ENCODE measurements around the gene FDXACB1.

The FDXACB1 gene

GRCh38 chr11:111843661-111844060, 35.3 kb downstream of the FDXACB1 start:
- no peak for DNase-seq (ENCODE audit: low spot score)

DNA sequence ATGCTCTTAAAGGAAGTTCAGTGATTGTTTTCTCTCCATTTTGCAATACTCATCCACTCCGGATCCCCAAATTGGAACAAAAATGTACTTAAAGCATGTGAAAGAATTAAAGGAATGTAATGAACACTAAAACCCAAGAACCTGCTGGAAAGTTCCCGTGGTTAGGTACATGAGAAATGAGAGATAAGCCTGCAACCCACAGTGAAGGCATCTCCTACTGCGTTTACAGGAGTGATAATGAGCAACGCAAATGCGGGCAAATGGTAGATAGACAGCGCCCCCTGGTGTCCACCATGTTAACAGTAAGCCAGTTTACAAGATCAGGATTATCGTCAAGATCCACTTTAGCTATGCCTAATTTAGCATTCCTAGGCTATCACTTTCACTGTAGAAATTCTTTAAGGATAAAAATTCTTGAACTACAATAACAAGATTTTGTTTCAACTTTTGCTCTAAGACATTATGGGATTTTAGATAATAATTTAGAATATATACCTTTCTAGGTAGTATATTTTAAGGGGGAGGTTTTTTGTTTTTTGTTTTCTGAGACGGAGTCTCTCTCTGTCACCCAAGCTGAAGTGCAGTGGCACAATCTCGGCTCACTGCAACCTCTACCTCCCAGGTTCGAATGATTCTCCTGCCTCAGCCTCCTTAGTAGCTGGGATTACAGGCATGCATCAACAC, 37.5 kb downstream of the FDXACB1 start:
- DNase-seq (ENCODE audit: low spot score) = peak; percentile 83

DNA sequence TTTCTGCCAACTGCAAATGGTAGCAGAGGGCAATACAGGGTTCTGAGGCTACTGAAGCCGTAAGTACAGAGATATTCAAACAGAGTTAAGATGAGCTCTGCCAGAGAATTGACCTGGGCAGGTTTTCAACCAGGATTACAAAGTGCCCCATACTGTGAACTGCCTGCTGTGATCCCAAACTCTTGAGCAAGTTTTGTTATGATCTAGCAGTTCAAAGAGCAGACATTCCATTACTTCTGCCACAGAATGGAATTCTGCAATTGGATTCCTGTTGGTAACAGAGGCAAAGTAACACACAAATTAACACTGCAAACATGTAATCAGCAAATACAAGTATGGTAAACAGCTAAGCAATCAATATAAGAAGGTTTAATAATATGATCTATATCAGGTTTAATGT, 38.8 kb downstream of the FDXACB1 start:
- no peak for DNase-seq (ENCODE audit: low spot score)

- no peak for DNase-seq (ENCODE audit: low spot score)
Observed at GRCh38 chr11:111838054-111838453, 40.9 kb downstream of the FDXACB1 start.

GRCh38 chr11:111837366-111837891, 41.5 kb downstream of the FDXACB1 start:
- no peak for DNase-seq (ENCODE audit: low spot score)

GRCh38 chr11:111836721-111837120, 42.2 kb downstream of the FDXACB1 start:
- no peak for DNase-seq (ENCODE audit: low spot score)

DNA sequence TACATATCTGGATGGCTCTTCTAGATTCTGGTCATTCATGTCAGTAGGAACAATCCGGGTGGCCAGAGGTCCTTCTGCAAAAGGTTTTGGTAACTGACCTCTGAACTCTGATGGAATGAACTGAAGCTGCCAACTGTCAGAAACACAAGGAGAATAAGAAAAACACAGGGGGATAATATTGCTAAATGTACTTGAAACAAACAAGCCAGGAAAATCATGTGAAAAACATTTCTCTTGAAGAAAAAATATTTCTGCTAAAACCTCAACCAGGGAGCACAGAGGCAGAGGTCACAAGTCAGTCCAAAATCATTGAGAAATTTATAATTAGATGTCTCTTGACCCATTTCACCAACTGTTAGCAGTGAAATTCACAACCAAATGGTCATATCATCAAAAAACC, 42.8 kb downstream of the FDXACB1 start:
- DNase-seq (ENCODE audit: low spot score) = no peak

DNA sequence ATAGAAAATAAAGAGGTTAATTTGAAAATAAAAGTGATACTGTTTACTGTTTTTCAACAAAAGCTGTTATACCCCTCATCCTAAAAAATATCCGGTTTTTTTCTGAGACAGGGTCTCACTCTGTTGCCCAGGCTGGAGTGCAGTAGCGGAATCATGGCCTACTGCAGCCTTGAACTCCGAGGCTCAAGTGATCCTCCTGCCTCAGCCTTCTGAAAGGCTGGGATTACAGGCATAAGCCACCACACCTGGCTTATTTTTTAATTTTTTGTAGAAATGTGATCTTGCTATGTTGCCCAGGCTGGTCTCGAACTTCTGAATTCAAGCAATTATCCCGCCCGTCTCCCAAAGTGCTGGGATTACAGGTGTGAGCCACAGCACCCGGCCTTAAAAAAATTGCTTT, 43.3 kb downstream of the FDXACB1 start:
- no peak for DNase-seq (ENCODE audit: low spot score)

DNA sequence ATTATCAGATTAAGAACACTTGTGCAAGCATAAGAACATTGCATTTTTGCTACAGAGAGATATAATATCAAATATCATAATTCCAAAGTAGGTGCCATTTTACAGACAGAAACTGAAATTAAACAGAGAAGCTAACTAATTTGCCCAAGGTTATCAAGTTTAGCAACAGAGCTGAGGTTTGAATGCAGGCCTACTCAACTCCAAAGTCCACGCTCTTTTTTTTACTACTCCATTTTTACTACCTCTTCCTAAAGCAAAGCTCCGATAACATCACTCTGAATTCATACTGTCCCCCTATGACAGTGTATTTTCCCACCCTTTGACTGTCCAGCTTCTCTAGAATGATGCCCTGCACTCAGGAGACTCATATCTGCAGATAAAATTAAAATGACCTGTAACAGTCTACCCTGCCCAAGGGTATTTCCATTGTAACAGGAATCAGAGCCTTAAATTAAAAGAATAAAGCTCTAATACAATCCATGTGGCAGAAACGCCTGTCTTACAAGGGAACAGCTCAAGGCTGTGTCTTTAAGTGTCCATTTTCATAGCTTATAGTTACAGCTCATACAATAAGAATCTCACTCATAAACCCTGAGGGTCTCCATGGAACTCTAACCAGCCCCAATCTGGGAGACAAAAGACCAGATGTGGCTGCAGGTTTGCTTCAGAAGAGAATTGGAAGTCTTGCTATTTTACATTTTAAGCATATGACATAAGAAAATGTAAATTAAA, 44.4 kb downstream of the FDXACB1 start:
- DNase-seq (ENCODE audit: low spot score) = no peak

GRCh38 chr11:111833524-111833923, 45.4 kb downstream of the FDXACB1 start:
- peak; percentile 16 for DNase-seq (ENCODE audit: low spot score)

DNA sequence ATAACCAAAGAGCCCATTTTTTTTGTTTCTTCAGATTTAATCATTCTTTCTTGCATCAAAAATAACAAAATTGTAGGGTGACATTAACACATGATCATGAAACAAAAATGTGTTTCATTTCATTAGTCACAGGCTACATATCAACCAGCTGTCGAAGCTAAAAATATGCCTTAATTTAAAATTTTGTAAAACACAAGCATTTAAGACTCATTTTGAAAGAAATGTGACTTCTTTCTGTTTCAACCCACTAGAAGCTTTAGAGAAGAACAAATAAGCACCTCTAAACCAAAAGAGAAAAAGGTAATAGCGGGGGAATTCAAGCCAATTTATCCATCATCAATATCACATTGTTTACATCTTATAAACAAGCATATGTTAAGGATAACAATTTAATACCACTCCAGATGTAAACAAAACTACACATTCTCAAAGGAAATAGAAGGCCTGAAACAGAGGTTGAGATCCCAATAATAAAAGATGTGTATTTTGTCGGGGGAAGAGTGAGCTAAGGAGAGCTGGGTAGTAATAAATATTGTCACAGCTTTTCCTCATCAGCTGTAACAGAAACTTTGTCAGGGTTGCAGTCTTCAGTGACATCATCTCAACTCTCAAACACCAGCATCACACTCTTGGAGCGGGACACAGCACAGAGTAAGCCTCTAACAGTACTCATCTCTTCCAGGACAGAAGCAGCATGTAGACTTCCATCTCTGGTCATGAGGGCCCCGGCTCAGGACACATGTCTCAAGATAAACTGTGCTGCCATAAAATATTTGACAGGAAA, 49.6 kb downstream of the FDXACB1 start:
- DNase-seq (ENCODE audit: low spot score) = no peak

GRCh38 chr11:111826322-111826950, 52.5 kb downstream of the FDXACB1 start:
- DNase-seq (ENCODE audit: low spot score) = no peak
